ENCODE data around the gene FAM149B1.

- TF ChIP-seq ZC3H10 (CRISPR knock-in tag; IDR thresholded peaks at IDR 0.05) (no peak), ISL1 (CRISPR knock-in tag; IDR thresholded peaks at IDR 0.05) (no peak), PPARA (CRISPR knock-in tag; IDR thresholded peaks at IDR 0.05; ENCODE audit: borderline replicate concordance) (no peak), TCF4 (CRISPR knock-in tag; IDR thresholded peaks at IDR 0.05; ENCODE audit: borderline replicate concordance) (no peak), CSDC2 (CRISPR knock-in tag; IDR thresholded peaks at IDR 0.05) (no peak), PATZ1 (CRISPR knock-in tag; IDR thresholded peaks at IDR 0.05; ENCODE audit: borderline replicate concordance) (no peak), RARB (CRISPR knock-in tag; IDR thresholded peaks at IDR 0.05) (no peak)
Measured at GRCh38 chr10:73163096-73163495, 4.8 kb upstream of the FAM149B1 start.

Measured in SK-N-SH treated with all-trans-retinoic acid at 6 μM for 48 hours (cell line).